ENCODE data around the gene CRHR2.

The CRHR2 gene

DNA sequence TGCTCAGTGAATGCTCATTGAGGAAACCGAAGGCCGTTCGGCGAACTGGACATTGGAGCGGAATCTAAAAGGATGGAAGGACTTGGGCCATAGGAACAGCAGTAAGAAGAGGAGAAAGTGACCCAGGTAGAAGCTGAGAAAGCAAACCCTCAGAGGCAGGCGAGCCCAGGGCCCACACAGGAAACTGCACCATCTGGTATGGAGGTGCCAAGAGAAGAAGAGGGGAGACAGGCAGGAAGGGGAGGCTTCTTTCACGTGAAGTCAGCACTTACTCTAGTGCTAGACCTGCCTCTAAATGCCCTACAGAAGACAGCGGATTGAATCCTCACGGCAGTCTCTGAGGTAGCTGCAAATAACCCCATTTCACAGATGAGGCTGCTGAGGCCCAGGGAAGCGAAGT is 10.2 kb upstream of the CRHR2 start:
- Histone ChIP-seq H3K4me2 (ENCODE audit: low read length) (no peak overlapping the region), H3K9me2 (ENCODE audit: low read depth, low read length) (no peaks in the 10 kb centered on the region), H3K9me3 (ENCODE audit: low read length) (no peaks in the 10 kb centered on the region), H3K27me3 (ENCODE audit: insufficient read depth, low read length) (peaks cover 7% of the 10 kb centered on the region; the same call in 1 of the 2 replicates), H3K4me3 (ENCODE audit: low read depth, low read length, poor library complexity, severe bottlenecking) (no peak overlapping the region), H3K9ac (ENCODE audit: low read length) (no peak overlapping the region), H4K20me1 (ENCODE audit: insufficient read depth, low read length) (no peaks in the 10 kb centered on the region), H3K27ac (ENCODE audit: low read depth, low read length, poor library complexity, severe bottlenecking) (no peak overlapping the region), H3F3A (ENCODE audit: insufficient read depth, low read length) (no peaks in the 10 kb centered on the region), H3K79me2 (ENCODE audit: insufficient read depth, low read length) (no peaks in the 10 kb centered on the region), H2AFZ (ENCODE audit: low read length) (no peak overlapping the region), H3K4me1 (ENCODE audit: insufficient read depth, low read length, severe bottlenecking) (no peaks in the 10 kb centered on the region), H3K36me3 (ENCODE audit: insufficient read depth, low read length) (no peaks in the 10 kb centered on the region)
- no peak for TF ChIP-seq EZH2 (IDR thresholded peaks at IDR 0.05; ENCODE audit: borderline replicate concordance, low read length)
- TF ChIP-seq, protein P1, sequence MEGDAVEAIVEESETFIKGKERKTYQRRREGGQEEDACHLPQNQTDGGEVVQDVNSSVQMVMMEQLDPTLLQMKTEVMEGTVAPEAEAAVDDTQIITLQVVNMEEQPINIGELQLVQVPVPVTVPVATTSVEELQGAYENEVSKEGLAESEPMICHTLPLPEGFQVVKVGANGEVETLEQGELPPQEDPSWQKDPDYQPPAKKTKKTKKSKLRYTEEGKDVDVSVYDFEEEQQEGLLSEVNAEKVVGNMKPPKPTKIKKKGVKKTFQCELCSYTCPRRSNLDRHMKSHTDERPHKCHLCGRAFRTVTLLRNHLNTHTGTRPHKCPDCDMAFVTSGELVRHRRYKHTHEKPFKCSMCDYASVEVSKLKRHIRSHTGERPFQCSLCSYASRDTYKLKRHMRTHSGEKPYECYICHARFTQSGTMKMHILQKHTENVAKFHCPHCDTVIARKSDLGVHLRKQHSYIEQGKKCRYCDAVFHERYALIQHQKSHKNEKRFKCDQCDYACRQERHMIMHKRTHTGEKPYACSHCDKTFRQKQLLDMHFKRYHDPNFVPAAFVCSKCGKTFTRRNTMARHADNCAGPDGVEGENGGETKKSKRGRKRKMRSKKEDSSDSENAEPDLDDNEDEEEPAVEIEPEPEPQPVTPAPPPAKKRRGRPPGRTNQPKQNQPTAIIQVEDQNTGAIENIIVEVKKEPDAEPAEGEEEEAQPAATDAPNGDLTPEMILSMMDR (IDR thresholded peaks at IDR 0.05; ENCODE audit: low read length) = no peak

DNA sequence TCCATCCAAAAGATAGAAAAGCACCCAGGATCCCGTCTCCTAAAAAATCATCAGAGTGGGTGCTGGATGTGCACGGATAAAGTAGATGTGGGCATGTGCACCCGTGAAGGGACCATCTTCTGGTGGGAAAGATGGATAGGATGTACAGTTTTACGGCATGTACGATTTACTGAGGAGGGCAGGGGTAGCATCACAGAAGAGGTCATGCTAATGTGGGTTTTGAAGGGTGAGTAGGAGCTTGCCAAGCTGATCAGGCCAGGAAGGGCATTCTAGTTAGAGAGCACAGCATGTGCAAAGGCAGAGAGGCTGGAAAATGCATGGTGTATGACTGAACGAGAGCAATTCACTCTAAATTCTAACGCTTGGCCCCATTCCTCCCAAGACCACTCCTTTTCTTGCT is 7.8 kb upstream of the CRHR2 start:
- no peak overlapping the region for H2AFZ ChIP-seq (ENCODE audit: low read length)
- H3F3A ChIP-seq (ENCODE audit: insufficient read depth, low read length) = no peaks in the 10 kb centered on the region
- no peaks in the 10 kb centered on the region for H3K79me2 ChIP-seq (ENCODE audit: insufficient read depth, low read length)
- no peaks in the 10 kb centered on the region for H3K9me2 ChIP-seq (ENCODE audit: low read depth, low read length)
- no peaks in the 10 kb centered on the region for H3K9me3 ChIP-seq (ENCODE audit: low read length)
- H3K4me3 ChIP-seq (ENCODE audit: low read depth, low read length, poor library complexity, severe bottlenecking) = no peak overlapping the region
- TF ChIP-seq, protein P1 (IDR thresholded peaks at IDR 0.05; ENCODE audit: low read length) = no peak
- no peak for TF ChIP-seq EZH2 (IDR thresholded peaks at IDR 0.05; ENCODE audit: borderline replicate concordance, low read length)
- no peak overlapping the region for H3K9ac ChIP-seq (ENCODE audit: low read length)
- no peak overlapping the region for H3K27ac ChIP-seq (ENCODE audit: low read depth, low read length, poor library complexity, severe bottlenecking)
- no peaks in the 10 kb centered on the region for H3K36me3 ChIP-seq (ENCODE audit: insufficient read depth, low read length)
- no peaks in the 10 kb centered on the region for H3K4me1 ChIP-seq (ENCODE audit: insufficient read depth, low read length, severe bottlenecking)
- 0 out of 2 replicates have a peak, but pooled peaks cover 7% of the 10 kb centered on the region for H3K27me3 ChIP-seq (ENCODE audit: insufficient read depth, low read length)
- no peak overlapping the region for H3K4me2 ChIP-seq (ENCODE audit: low read length)
- no peaks in the 10 kb centered on the region for H4K20me1 ChIP-seq (ENCODE audit: insufficient read depth, low read length)

DNA sequence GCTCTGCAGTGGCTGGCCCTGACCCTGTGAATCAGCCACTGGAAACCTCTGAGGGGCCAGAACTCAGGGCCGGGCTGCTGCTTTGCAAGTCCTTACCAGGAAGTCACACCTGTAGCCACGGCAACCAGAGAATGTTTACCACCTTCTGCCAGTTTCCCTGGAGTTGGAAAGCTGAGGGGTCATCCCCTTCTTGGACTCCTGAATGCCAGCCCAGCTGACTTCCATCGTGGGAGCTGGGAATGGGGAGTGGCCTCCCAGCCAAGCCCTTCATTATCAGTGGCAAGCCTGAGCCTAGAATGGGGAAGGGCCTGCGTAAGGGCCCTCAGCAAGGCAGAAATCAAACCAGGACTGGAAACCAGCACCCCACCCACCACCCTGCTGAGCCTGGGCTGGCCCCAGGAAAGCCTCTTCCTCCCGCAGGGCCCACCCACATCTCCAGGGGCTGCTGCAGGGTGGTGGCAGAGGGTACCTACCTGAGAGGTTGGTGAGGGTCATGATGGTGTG is 6.5 kb upstream of the CRHR2 start:
- Histone ChIP-seq H3K27me3 (ENCODE audit: insufficient read depth, low read length) (0 out of 2 replicates have a peak, but pooled peaks cover under 1% of the 10 kb centered on the region), H3K36me3 (ENCODE audit: insufficient read depth, low read length) (no peaks in the 10 kb centered on the region), H3K79me2 (ENCODE audit: insufficient read depth, low read length) (no peaks in the 10 kb centered on the region), H3K4me2 (ENCODE audit: low read length) (no peak overlapping the region), H3K9me3 (ENCODE audit: low read length) (no peaks in the 10 kb centered on the region), H3K27ac (ENCODE audit: low read depth, low read length, poor library complexity, severe bottlenecking) (no peak overlapping the region), H3K9ac (ENCODE audit: low read length) (no peak overlapping the region), H4K20me1 (ENCODE audit: insufficient read depth, low read length) (no peaks in the 10 kb centered on the region), H2AFZ (ENCODE audit: low read length) (no peak overlapping the region), H3K4me3 (ENCODE audit: low read depth, low read length, poor library complexity, severe bottlenecking) (no peak overlapping the region), H3K9me2 (ENCODE audit: low read depth, low read length) (no peaks in the 10 kb centered on the region), H3K4me1 (ENCODE audit: insufficient read depth, low read length, severe bottlenecking) (no peaks in the 10 kb centered on the region), H3F3A (ENCODE audit: insufficient read depth, low read length) (no peaks in the 10 kb centered on the region)
- TF ChIP-seq, protein P1 (IDR thresholded peaks at IDR 0.05; ENCODE audit: low read length) = no peak
- no peak for TF ChIP-seq EZH2 (IDR thresholded peaks at IDR 0.05; ENCODE audit: borderline replicate concordance, low read length)
